Measurements from ENCODE around the gene PPM1D. TPM values are rescaled to one million over a fixed set of nuclear protein-coding genes. Genes with fewer than 3 reads are reported as not detected.
"Not testable (repeated sequence)": the region's sequence is repeated elsewhere in the genome, so short reads cannot be mapped to it uniquely, and the experiment has no call there.

PPM1D gene
- total RNA-seq, 1 donor from 2014 or later, result 10.0 TPM

DNA sequence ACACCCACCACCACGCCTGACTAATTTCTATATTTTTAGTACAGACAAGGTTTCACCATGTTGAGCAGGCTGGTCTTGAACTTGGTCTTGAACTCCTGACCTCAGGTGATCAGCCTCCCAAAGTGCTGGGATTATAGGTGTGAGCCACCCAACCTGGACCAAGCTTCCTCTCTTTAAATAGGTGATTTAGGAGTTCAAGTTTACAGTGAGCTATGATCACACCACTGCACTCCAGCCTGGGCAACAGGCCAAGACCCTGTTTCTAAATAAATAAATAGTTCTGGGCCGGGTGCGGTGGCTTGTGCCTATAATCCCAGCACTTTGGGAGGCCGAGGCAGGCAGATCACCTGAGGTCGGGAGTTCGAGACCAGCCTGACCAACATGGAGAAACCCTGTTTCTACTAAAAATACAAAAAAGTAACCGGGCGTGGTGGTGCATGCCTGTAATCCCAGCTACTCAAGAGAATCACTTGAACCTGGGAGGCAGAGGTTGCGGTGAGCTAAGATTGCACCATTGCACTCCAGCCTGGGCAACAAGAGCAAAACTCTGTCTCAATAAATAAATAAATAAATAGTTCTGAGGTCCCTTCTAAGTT, 6.5 kb upstream of the PPM1D start:
- DNase-seq (ENCODE audit: low spot score), result not testable (repeated sequence)

DNA sequence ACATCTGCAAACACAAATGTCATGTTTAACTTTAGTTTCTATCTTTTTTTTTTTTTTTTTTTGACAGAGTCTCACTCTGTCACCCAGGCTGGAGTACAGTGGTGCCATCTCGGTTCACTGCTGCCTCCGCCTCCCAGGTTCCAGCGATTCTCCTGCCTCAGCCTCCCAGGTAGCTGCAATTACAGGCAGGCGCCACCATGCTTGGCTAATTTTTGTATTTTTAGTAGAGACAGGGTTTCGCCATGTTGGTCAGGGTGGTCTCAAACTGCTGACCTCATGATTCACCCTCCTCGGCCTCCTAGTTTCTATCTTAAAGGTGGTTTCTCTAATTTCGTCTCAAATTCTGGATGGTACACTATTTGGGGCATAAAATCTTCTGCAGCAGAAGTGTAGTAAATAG, 5.8 kb upstream of the PPM1D start:
- DNase-seq (ENCODE audit: low spot score), result not testable (repeated sequence)

DNA sequence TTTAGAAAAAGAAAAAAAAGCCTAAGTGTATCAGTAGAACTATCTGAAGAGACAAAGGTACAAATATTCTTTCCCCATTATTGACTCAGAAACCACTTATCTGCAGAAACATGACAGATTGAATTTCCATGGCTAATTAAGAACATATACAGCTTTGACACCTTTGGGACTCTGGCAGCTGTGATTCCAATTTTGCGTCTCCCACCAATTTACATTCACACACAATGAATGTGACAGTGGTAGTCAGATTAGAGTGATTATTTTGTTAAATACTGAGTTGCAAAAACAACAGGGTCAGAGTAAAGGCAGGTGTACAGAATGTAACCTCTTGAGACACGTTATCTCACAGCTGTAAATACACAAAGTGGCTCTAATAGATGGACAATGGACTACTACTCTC, 5.3 kb upstream of the PPM1D start:
- no peak for DNase-seq (ENCODE audit: low spot score)

DNA sequence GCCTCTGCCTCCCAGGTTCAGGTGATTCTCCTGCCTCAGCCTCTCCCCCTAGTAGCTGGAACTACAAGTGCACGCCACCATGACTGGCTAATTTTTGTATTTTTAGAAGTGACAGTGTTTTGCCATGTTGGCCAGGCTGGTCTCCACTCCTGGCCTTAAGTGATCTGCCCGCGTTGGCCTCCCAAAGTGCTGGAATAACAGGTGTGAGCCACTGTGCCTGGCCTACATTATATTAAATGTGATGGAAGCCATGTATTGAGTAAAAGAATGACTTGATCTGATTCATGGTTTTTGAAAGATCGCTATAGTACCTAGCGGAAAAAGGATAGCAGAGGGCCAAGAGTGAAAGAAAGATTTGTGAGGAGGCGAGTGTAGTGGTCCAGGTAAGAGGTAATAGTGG, 2.7 kb upstream of the PPM1D start:
- DNase-seq (ENCODE audit: low spot score), result no peak

GRCh38 chr17:60598001-60598736, 1.8 kb upstream of the PPM1D start:
- no peak for DNase-seq (ENCODE audit: low spot score)

- DNase-seq (ENCODE audit: low spot score), result no peak
Observed at GRCh38 chr17:60599220-60599619, 773 bp upstream of the PPM1D start.

GRCh38 chr17:60600490-60601446, 775 bp downstream of the PPM1D start:
- DNase-seq (ENCODE audit: low spot score), result peak; percentile 77

GRCh38 chr17:60601447-60602384, 1.7 kb downstream of the PPM1D start:
- peak; percentile 54 for DNase-seq (ENCODE audit: low spot score)

- no peak for DNase-seq (ENCODE audit: low spot score)
Observed at GRCh38 chr17:60602385-60602742, 2.4 kb downstream of the PPM1D start.

DNA sequence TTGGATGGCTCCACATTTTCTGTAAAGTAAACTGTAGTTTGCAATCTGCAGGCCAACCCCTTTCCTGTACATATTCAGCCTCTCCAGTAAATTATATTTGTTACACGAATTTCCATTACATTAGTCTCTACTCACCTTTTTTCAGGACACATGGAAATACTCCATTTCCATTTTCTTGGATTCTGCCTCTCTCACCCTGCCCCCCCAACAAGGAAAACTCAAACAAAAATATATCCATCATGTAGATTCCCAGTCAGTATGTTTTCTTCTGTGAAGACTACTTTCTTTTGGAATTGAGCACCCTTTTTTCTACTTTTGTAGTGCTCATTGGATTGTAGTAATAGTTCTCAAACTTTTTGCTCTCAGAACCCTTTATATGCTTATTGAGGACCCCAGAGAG, 2.9 kb downstream of the PPM1D start:
- DNase-seq (ENCODE audit: low spot score), result no peak

DNA sequence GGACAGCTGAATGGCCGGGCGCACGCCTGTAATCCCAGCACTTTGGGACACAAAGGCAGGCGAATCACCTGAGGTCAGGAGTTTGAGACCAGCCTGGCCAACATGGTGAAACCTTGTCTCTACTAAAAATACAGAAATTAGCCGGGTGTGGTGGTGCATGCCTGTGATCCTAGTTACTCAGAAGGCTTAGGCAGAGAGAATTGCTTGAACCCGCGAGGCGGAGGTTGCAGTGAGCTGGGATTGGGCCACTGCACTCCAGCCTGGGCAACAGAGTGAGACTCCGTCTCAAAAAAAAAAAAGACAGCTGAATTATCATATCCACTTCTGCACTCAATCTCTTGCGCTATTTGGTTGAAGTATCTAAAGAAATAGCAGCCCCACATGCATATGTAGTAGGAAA, 3.5 kb downstream of the PPM1D start:
- DNase-seq (ENCODE audit: low spot score), result not testable (repeated sequence)

- DNase-seq (ENCODE audit: low spot score), result no peak
Observed at GRCh38 chr17:60604686-60605334, 4.8 kb downstream of the PPM1D start.

DNA sequence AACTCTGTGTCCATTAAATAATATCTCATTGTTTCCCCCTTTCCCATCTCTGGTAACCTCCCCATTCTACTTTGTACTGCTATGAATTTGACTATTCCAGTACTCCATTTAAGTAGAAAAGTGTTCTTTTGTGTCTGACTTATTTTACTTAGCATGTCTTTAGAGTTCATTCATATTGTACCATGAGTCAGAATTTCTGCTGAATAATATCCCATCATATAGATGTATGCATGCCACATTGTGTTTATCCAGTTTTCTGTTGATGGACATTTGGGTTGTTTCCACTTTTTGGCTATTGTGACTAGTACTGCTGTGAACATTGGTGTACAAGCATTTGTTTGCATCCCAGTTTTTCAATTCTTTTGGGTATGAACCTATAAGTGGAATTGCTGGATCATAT, 6.0 kb downstream of the PPM1D start:
- no peak for DNase-seq (ENCODE audit: low spot score)

GRCh38 chr17:60610473-60610872, 10.5 kb downstream of the PPM1D start:
- no peak for DNase-seq (ENCODE audit: low spot score)

DNA sequence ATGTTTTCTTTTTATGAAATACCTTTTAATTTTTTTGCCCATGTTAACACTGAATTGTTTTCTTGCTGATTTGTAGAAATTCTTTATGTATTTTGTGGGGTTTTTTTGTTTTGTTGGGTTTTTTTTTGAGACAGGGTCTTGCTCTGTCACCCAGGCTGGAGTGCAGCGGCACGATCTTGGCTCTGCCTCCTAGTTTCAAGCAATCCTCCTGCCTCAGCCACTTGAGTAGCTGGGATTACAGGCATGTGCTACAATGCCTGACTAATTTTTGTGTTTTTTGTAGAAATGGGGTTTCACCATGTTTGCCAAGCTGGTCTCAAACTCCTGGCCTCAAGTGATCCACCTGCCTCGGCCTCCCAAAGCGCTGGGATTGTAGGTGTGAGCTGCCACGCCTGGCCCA, 11.3 kb downstream of the PPM1D start:
- DNase-seq (ENCODE audit: low spot score), result not testable (repeated sequence)

- no peak for DNase-seq (ENCODE audit: low spot score)
Observed at GRCh38 chr17:60613325-60613724, 13.3 kb downstream of the PPM1D start.

GRCh38 chr17:60613796-60614195, 13.8 kb downstream of the PPM1D start:
- not testable (repeated sequence) for DNase-seq (ENCODE audit: low spot score)

DNA sequence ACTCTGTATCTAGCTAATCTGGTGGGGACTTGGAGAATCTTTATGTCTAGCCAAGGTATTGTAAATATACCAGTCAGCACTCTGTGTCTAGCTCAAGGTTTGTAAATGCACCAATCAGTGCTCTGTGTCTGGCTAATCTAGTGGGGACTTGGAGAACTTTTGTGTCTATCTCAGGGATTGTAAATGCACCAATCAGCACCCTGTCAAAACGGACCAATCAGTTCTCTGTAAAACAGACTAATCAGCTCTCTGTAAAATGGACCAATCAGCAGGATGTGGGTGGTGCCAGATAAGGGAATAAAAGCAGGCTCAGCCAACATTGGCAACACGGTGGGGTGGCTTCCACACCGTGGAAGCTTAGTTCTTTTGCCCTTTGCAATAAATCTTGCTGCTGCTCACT, 14.3 kb downstream of the PPM1D start:
- not testable (repeated sequence) for DNase-seq (ENCODE audit: low spot score)

DNA sequence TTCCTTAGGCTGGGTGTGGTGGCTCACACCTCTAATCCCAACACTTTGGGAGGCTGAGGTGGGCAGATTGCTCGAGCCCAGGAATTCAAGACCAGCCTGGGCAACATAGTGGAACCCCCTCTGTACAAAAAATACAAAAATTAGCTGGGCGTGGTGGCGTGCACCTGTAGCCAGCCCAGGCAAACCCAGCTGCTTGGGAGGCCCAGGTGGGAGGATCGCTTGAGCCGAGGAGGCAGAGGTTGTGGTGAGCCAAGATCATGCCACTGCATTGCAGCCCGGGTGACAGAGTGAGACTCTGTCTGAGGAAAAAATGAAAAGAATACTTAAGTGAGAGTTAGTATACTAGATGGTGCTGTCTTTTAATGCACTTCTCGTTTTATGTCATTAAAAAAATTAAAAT, 15.1 kb downstream of the PPM1D start:
- no peak for DNase-seq (ENCODE audit: low spot score)

- no peak for DNase-seq (ENCODE audit: low spot score)
Observed at GRCh38 chr17:60615840-60616239, 15.8 kb downstream of the PPM1D start.

- no peak for DNase-seq (ENCODE audit: low spot score)
Observed at GRCh38 chr17:60618080-60618479, 18.1 kb downstream of the PPM1D start.

Data from ureter (tissue), 1 donor.